GM19238 (cell line): Measurements from ENCODE around the gene FGF7.
"Not testable (repeated sequence)": the region's sequence is repeated elsewhere in the genome, so short reads cannot be mapped to it uniquely, and the experiment has no call there.

Source experiments
- DNase-seq: peaks from one replicate; pipeline ENCODE4 v3.0.0; 2011; ENCODE audit warnings: low spot score; ENCODE audit not compliant: insufficient read length

Gene FGF7

DNA sequence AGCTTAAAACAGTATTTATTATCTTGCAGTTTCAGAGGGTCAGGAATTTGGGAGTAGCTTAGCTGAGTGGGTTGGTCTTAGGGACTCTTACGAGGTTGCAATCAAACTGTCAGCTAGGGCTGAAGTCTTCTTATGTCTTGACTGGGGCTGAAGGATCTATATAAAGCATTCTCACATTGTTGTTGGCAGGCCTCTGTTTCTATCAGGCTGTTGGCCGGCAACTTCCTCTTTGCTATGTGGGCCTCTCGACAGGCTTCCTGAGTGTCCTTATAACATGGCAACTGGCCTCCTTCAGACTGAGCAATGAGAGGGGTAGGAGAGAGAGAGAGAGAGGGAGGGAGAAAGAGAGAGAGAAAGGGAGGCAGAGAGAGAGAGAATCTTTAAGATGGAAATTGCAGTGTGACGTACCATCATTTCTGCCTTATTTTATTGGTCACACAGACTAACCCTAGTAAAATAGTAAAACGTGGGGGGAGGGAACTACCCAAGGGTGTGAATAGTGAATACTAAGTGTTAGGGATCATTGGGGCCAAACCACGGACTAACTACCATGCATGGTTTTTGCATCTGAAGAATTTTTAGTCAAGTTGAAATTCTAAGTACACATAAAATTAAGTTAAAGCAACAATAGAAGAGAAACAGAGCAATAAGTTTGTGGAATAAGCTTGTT, 16.1 kb downstream of the FGF7 start:
- DNase-seq: no peak

DNA sequence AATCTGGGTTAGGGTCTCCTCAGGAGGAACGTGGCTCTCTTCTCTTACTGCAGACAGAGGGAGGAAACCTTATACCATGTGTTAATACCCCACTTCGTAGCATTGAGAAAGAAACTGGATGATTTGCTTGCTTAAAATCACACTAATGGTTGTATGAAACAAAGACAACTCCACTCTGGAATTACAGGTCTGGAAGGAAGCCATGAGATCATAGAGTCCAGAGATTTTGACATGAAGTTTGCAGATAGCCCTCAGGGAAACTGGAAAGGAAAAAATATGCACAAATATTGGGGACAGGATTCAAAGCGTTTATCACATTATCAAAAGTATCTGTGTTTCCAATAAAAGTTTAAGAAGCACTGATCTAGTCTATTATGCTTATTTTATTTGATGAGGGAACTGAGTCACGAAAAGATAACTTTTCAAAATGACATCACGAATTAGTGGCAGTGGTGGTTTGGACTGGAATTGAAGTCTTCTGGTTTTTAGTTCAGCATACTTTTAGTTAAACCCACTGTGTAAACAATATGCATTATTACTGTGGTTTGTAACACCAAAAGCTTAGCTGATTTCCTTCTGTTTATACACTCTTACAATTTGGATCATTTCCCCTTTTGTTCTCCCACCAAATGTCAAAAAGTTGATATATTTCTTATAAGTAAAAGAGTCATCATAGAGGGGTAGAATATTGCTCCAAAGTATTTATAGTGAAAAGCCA, 16.8 kb downstream of the FGF7 start:
- no peak for DNase-seq

DNA sequence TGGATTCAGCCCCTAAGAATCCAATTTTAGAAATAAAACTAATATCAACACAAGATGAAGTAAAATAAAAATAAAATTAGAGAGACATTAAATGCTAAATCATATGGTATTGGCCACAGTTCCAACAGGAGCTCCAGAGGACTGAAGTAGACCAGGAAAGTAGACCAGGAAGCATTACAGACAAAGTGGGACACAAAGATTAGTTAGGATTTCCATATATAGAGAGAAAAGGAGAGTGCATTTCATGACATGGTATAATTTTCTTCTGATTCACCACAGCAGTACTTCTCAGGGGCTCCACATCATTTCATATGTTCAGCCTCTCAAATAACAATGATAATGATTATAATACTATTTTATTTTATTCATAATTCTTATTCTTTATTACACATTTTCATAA, 18.3 kb downstream of the FGF7 start:
- no peak for DNase-seq

DNA sequence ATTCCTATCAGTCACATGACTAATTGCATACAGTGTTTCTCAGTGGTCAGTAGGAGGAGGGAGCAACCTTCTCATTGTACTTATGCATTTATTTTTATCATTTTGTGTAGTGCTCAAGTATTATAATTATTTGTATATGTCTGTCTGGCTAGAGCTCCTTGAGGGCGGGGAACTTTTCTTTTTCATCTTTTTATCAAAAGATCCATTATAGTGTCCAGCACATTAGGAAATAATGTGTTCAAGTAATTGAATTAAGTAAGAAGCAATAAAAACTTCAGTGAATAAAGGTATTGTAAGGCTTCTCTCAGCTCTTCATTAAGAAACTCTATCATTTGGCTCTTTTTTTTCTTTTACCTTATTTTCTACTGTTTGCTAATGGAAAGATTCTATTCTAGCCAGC, 18.8 kb downstream of the FGF7 start:
- no peak for DNase-seq

DNA sequence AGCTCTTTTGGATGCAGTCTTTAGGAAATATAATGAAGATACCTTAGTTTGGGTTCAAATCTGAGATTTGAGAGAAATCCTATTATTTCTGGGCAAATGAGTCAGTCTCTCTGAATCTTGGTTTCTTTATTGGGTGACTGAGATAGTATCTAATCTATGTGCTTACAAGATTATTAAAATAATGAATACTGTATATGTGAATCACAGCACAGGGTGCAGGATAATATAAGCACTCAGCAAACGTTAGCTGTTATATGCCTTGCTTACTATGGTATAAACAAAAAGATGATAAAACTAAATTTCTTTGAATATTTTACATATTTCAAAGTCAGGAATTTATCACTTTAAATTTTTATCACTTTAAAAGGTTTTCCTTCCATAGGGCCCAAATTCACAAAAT, 29.6 kb downstream of the FGF7 start:
- DNase-seq: no peak

DNA sequence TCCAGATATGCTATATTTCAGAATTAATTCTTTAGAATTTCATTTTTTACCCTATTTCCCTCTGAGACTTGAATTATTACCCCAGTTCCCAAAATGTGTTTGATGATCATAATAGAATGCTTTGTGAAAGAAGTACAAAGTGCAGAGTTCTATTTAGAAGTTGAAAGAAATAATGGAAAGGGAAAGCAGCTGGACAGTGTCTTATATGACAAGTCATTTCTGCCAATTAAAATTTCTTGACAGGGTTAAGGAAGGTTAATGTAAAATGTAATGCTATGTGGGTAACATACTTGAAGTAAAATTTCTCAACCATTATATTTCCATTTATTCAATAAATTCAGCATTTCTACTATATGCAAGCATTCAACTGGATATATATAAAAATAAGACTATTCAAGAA, 33.1 kb downstream of the FGF7 start:
- DNase-seq: no peak

DNA sequence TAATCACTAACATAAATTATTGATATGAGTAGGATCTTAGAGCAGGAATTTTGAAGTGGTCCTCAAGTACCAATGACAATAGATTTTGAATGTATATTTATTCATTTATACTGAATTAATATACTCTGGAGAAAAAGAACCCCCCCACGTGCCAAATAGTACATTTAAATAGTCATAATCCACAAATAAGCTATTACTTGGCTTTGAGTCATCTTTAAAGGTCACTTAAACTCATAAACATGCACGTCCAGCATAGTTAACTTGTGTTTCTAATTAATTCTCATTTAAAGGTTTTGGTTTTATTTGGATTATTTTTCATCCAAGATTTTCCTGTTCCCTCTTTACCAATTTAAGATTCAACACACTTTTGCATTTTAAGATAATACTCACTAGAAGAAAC, 35.1 kb downstream of the FGF7 start:
- no peak for DNase-seq

DNA sequence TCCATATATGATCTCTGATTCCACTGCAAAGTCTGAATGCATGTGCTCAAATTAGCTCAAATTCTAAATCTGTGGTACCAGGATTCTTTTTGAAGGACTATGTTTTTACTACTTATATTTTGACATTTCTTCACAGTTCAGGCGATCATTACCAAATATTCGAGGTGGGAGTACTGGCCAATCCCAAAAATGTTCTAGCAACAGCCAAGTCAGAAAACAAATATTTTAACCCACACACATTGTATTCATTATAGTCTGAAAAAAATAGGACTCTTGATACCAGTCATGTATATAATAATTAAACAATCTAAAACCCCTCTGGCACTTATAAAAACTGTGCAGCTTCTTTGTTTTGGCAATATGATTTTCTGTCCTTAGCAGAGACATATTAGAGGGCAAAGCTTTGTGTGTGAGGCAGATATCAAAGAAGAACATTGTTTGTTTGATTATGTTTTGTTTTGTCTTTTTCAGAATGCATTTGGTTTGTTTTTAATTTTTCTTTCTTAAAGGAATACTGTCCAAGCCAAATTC, 37.4 kb downstream of the FGF7 start:
- no peak for DNase-seq

DNA sequence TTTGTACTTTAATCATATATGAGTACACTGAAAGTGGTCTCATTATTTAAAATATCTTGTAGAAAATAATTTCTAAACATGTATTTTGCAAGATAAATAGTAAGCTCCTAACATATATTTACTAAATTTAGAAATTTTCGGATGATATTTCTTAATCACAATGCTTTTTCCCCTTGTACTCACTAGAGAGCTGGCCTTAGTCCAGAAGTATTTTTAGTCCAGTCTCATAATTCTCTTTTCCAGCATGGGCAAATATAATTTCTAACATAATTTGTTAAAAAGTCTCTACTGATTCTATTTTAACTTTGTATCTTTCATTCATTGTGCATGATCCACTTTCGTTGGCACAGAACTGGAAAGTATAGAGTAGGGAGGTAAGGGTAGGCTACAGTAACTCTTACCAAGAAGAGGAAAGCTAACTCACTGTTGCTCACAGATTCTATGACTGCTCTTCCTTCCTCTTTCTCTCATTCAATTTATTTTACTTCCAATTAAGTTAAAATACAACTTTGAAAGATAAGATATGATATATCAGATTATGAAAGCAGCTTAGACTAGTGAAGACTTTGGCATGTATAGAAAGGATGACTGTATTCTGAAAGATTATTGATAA, 39.3 kb downstream of the FGF7 start:
- DNase-seq: no peak

DNA sequence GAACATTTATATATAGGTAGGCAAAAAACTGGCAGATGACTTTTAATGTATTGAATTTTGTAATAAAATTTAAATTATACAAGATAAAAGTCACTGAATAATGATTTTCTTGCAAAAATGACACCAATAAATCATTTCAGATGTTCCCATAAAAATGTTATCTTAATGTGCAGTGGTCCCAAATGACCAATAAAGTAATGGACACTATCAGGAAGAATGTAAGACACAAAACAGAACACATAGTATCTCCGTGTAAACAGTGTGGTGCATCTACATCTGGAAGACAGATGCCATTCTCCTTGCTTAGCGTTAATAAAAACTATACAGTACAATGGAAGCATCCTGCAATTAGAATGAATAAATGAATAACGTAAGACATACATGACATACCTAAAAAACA, 41.5 kb downstream of the FGF7 start:
- DNase-seq: no peak

DNA sequence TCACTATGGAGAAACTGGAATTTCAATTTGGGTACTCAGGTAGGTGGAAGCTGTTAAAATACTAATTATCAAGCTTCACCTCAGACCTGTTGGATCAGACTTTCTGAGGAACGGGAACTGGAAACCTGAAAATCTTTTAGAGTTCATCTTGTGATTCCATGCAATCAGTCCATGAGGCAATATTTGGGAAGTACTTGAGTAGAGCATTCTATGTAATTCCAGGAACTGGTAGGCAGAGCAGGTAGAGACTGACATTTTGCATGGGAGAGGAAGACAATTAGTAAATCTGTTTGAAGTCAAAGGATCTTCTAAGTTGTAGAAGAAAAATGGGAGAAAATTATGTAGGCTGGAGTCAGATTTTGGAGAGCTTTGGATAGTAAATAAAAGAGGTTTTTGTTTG, 43.1 kb downstream of the FGF7 start:
- no peak for DNase-seq

DNA sequence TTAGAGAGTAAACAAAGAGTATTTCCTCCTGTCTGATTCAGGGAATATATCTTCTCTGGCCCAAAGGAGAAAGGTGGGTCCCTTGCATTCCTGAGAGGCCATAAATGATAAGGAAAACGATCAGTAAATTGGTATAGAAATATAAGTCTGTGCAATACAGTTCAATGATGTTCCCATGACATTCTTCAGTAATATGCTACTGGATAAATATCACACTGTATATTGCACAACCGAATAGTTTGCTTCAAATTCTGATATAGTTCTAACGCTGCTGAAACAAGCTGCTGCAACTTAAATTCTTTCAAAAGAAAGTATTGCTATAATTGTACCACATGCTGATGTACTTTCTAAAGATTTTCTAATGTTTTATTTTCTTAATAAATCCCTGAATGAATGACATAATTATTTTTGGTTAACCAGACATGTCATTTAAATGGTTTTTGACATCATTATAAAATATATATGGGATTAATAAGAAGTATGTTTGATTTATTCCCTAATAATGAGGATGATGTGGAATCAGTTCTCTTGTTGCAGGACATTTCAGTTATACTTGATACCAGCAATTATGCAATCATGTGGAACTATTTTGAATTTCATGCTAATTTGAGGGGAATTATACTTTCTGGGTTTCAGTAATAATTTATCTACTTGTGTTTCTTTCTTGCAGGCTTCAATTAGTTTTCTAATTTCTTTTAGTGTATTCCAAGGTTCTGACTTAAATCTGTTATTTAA, 44.9 kb downstream of the FGF7 start:
- no peak for DNase-seq

DNA sequence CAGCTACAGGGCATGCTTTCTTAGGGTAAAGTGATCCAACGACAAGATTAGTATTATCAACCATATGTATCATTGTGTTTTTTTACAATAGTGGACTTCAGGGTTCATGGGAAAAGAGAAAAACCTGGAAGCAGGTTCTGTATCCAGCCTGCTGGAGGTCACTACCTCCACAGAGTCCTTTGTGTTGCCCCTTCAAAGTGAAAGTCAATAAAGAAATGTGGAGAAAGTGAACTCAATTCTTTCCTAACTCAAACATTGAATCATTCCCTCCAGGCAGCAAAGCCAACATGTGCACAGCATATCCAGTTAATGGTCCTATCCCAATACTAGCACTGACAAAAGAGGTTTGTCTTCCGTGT, 45.4 kb downstream of the FGF7 start:
- no peak for DNase-seq

DNA sequence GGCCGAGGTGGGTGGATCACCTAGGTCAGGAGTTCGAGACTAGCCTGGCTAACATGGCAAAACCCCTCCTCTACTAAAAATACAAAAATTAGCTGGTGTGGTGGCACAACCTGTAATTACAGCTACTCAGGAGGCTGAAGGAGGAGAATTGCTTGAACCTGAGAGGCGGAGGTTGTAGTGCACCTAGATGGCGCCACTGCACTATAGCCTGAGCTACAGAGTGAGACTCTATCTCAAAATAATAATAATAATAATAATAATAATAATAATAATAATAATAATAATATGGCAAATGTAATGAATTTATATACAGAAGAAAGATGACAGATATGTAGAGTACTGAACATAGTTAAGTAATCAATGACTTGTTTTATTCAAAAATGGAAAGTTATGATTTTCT, 48.2 kb downstream of the FGF7 start:
- DNase-seq: not testable (repeated sequence)

DNA sequence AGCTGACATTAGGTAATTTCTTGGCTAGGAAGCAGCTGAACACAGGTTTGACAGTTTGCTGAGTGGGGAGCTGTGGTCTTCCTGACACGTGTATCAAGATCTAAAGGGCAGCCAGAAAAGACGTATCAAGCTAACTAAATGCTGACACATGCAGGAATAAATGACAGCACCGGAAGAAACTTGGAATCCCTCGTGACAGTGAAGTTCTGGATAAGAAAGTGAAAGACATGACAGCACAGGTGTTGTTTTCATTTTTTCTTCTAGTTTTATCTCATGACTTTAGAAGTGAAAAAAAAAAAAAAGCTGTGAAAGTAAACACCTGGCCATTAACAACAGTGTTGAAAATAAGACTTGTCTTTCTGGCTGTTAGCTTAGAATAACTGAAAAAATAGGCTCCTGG, 48.7 kb downstream of the FGF7 start:
- DNase-seq: no peak

DNA sequence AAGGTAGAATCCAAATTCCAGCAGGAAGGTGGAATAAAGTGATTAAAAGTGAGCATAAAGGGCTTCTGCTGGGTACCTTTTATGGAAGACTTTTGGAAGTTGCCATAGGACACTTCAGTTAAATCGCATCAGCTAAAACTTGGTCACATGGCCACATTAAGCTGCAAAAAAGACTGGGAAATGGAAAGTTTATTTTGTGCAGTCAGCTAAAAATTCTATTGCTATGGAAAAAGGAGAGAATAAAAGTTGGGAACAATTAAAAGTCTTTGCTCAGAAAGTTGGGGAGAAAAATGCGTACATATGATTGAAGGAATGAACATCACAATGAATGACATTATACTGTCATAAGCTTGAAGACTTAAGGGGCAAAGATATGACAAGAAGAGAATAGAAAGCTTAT, 49.3 kb downstream of the FGF7 start:
- no peak for DNase-seq

DNA sequence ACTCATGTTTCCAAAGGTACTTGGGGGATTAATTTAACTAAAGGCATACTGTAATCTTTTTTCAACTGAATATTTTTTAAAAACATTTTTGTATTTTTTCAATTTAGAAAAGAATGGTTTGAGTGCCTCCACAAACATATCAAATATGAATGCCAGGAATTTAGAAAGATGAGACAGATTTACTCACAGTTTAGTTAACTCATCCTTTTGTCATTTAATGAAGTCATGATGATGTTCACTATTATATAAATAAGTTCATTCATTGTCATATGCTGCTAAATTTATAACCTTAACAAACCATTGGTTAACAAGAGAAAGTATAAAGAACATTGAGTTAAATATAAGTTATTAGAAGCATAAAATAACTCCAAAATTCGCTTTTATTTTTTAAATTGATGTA, 50.0 kb downstream of the FGF7 start:
- no peak for DNase-seq

DNA sequence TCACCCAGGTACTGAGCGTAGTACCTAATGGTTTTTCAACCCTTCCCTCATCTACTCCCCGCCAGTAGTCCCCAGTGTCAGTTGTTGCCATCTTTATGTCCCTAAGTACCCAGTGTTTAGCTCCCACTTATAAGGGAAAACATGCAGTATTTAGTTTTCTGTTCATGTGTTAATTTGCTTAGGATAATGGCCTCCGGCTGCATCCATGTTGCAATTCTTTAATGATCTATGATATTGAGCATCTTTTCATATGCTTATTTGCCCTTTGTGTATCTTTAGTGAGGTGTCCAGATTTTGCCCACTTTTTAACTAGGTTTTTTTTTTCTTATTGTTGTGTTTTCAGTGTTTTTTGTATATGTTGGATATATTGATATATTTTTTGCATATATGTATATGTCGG, 55.0 kb downstream of the FGF7 start:
- DNase-seq: not testable (repeated sequence)

DNA sequence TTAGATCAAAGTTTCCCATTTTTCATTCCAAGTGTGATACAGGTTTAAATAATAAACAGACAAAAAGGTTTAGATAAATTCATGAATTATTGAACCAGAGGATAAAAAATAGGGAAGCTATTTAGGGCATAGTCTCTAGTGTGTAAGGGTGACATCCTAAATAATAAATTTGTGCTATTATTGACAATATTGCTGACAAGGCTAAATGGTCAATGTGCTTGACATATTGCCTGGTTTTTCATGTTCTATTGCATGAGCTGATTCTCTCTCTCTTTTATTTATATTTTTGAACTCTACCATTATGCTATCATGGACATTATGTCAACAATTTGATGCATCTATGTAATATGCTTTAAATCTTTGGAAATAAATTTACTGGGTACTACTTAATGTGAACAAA, 55.9 kb downstream of the FGF7 start:
- not testable (repeated sequence) for DNase-seq

DNA sequence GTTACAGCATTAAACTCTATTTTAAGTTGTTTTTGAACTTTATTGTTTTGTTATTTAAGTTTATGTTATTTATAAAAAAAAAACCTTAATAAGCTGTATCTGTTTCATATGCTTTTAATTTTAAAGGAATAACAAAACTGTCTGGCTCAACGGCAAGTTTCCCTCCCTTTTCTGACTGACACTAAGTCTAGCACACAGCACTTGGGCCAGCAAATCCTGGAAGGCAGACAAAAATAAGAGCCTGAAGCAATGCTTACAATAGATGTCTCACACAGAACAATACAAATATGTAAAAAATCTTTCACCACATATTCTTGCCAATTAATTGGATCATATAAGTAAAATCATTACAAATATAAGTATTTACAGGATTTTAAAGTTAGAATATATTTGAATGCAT, 62.4 kb downstream of the FGF7 start:
- not testable (repeated sequence) for DNase-seq

DNA sequence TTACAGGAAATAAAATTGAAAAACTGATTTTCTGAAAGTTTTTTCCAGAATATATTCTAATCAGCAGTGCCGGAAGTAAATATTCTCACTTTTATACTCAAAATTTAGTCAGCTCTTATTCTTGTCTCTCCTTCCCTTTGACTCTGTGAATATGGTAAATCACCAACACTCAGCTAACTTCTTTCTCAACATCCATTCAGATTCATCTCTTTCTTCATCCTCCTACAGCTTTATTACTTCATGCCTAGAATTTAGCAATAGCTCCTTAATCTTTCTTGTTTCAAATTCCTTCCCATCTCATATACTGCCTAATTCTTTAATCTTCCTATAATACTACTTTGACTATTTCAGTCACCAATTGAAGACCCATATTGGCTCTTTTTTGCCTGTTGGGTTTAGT, 67.9 kb downstream of the FGF7 start:
- no peak for DNase-seq

DNA sequence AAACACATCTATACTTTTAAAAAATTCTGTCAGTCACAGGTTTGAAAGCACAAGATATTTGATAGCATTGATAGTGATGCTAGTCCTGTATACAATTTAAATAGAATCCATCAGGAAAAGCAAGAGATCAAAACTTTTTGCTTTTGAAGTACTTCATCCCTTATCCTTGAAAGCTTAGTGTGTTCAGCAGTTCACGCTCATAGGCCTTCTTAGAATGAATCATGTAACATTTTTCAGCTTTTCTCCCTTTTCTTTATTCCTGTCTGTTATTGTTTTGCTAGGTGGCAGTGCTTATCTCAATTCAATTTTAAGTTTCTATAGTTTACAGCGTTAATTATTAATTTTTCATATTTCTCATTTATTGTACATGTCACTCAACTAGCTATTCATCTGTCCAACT, 69.1 kb downstream of the FGF7 start:
- DNase-seq: no peak
